A673 (cell line): ENCODE data around the gene ABO. TPM values are rescaled to one million over a fixed set of nuclear protein-coding genes. Genes with fewer than 3 reads are reported as not detected.

Experiments
- BruUV-seq: library from RNA; stranded (reverse); fragments of 400-500 nt; replicated peaks from 2 replicates; lab custom pipeline; 2021; lab: Mats Ljungman, UMichigan
- CTCF ChIA-PET: fragments of 300-600 bp; sonication (Branson Sonifier 250); formaldehyde crosslinking; loops from one replicate; lab custom pipeline; 2022; ENCODE audit warnings: antibody characterized with exemption; lab: Charles Lee
- POLR2A ChIA-PET: fragments of 300-600 bp; sonication (Branson Sonifier 250); formaldehyde crosslinking; loops from one replicate; lab custom pipeline; 2022; ENCODE audit warnings: antibody characterized with exemption; ENCODE audit not compliant: low non-redundant PET; lab: Charles Lee
- DNase-seq: peaks from one replicate; pipeline ENCODE4 v3.0.0-alpha.2; 2015; ENCODE audit warnings: low spot score
- H3K27ac ChIP-seq: fragments of 200-600 bp; sonication (generic); 2 replicates; pipeline ENCODE4 v1.5.1; 2016; ENCODE audit warnings: mixed run types, low read depth, mild to moderate bottlenecking, mixed read lengths, antibody characterized with exemption, low read length; ENCODE audit not compliant: poor library complexity, severe bottlenecking
- H3K27me3 ChIP-seq: fragments of 200-600 bp; sonication (generic); replicated peaks from 2 replicates; pipeline ENCODE4 v1.6.1; 2017; ENCODE audit warnings: mixed run types, low read depth, mild to moderate bottlenecking, mixed read lengths, antibody characterized with exemption, low read length; ENCODE audit not compliant: insufficient read depth, poor library complexity
- H3K36me3 ChIP-seq: fragments of 200-600 bp; sonication (generic); 2 replicates; pipeline ENCODE4 v1.6.1; 2016; ENCODE audit warnings: mixed run types, mild to moderate bottlenecking, mixed read lengths, antibody characterized with exemption, low read length; ENCODE audit not compliant: insufficient read depth, poor library complexity, severe bottlenecking
- H3K4me1 ChIP-seq: fragments of 200-600 bp; sonication (generic); 2 replicates; pipeline ENCODE4 v1.6.1; 2017; ENCODE audit warnings: mixed run types, mild to moderate bottlenecking, mixed read lengths, antibody characterized with exemption, low read length; ENCODE audit not compliant: insufficient read depth, poor library complexity, severe bottlenecking
- H3K4me3 ChIP-seq: fragments of 200-600 bp; sonication (generic); 2 replicates; pipeline ENCODE4 v1.5.1; 2016; ENCODE audit warnings: low read depth, mixed run types, mild to moderate bottlenecking, mixed read lengths, low read length; ENCODE audit not compliant: poor library complexity, severe bottlenecking
- H3K9me3 ChIP-seq: fragments of 200-600 bp; sonication (generic); 2 replicates; pipeline ENCODE4 v1.6.1; 2016; ENCODE audit warnings: mixed run types, low read depth, mild to moderate bottlenecking, mixed read lengths, antibody characterized with exemption, low read length; ENCODE audit not compliant: poor library complexity, severe bottlenecking
- EZH2 ChIP-seq: fragments of 200-600 bp; sonication (generic); IDR thresholded peaks from 2 replicates; pipeline ENCODE4 v1.6.1; 2017; ENCODE audit warnings: borderline replicate concordance, low read depth, mild to moderate bottlenecking, mixed read lengths, antibody characterized with exemption, low read length; ENCODE audit not compliant: poor library complexity, severe bottlenecking
- intact Hi-C: fragments of 100-400 bp; cut with micrococcal nuclease; formaldehyde crosslinking; loops from one replicate; pipeline ENCODE4 v1.10.0; 2022; ENCODE audit not compliant: unreplicated experiment
- total RNA-seq: library from RNA; stranded (reverse); gene quantifications from 2 replicates; pipeline ENCODE4 v1.2.3, GENCODE V29; 2021
- TF ChIP-seq, protein P1 (sequence below): fragments of 300-800, 200-600 bp; sonication (generic); conservative IDR thresholded peaks from 2 replicates; pipeline ENCODE4 v1.5.1; 2017; ENCODE audit warnings: low read depth, mild to moderate bottlenecking, antibody characterized with exemption, low read length, moderate library complexity, mixed read lengths

The ABO gene
- total RNA-seq, 1 experiment from 2014 or later = not detected

DNA sequence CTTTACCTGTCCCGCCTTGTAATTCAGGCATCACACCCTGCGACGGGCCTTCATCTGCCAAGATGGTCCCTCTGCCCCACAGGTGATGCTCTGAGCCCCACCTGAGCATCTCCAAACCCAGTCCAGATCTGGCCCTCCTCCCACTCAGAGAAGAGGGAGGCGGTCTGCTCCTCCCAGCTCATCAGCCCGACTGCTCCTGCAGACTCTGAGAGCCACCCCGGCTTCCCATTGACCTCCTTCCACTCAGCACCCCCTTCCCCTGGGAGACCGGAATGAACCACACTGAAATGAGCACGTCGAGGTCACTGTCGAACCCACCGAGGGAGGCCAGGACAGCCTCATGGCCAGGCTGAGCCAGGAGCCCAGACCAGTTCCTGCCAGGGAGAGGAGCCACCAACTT is 12.8 kb downstream of the ABO start:
- Histone ChIP-seq H3K4me3 (no peak overlapping the region), H3K9me3 (no peaks in the 10 kb centered on the region), H3K4me1 (no peaks in the 10 kb centered on the region), H3K36me3 (no peaks in the 10 kb centered on the region), H3K27me3 (peaks cover 32% of the 10 kb centered on the region), H3K27ac (no peak overlapping the region)
- CTCF ChIA-PET = no interaction called here
- intact Hi-C loops = no loop called here
- TF ChIP-seq, protein P1, sequence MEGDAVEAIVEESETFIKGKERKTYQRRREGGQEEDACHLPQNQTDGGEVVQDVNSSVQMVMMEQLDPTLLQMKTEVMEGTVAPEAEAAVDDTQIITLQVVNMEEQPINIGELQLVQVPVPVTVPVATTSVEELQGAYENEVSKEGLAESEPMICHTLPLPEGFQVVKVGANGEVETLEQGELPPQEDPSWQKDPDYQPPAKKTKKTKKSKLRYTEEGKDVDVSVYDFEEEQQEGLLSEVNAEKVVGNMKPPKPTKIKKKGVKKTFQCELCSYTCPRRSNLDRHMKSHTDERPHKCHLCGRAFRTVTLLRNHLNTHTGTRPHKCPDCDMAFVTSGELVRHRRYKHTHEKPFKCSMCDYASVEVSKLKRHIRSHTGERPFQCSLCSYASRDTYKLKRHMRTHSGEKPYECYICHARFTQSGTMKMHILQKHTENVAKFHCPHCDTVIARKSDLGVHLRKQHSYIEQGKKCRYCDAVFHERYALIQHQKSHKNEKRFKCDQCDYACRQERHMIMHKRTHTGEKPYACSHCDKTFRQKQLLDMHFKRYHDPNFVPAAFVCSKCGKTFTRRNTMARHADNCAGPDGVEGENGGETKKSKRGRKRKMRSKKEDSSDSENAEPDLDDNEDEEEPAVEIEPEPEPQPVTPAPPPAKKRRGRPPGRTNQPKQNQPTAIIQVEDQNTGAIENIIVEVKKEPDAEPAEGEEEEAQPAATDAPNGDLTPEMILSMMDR = no peak
- no peak for TF ChIP-seq EZH2
- no peak for DNase-seq
- no TSS peak for BruUV-seq
- POLR2A ChIA-PET = no interaction called here

DNA sequence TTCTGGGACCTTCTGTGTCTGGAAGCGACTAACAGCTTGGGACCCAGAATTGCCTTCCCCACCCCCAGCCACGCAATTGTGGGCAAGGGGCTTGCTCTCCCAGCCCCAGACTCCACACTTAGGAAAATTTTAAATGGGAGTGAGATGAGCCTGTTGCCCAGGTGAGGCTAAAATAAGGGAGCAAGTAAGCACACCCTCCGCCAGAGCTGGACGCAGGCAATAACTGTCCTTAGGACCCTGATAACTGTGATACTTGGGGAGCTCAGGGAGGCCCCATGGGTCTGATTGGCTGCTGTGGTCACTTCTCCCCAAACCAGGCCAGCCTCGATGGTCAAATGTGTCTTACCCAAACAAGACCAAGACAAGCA is 13.3 kb downstream of the ABO start:
- DNase-seq = no peak
- Histone ChIP-seq H3K27ac (no peak overlapping the region), H3K27me3 (peaks cover 30% of the 10 kb centered on the region), H3K36me3 (no peaks in the 10 kb centered on the region), H3K4me1 (no peaks in the 10 kb centered on the region), H3K9me3 (no peaks in the 10 kb centered on the region), H3K4me3 (no peak overlapping the region)
- CTCF ChIA-PET = no interaction called here
- no peak for TF ChIP-seq EZH2
- TF ChIP-seq, protein P1 = no peak
- POLR2A ChIA-PET = no interaction called here
- BruUV-seq = no TSS peak
- intact Hi-C loops = no loop called here

DNA sequence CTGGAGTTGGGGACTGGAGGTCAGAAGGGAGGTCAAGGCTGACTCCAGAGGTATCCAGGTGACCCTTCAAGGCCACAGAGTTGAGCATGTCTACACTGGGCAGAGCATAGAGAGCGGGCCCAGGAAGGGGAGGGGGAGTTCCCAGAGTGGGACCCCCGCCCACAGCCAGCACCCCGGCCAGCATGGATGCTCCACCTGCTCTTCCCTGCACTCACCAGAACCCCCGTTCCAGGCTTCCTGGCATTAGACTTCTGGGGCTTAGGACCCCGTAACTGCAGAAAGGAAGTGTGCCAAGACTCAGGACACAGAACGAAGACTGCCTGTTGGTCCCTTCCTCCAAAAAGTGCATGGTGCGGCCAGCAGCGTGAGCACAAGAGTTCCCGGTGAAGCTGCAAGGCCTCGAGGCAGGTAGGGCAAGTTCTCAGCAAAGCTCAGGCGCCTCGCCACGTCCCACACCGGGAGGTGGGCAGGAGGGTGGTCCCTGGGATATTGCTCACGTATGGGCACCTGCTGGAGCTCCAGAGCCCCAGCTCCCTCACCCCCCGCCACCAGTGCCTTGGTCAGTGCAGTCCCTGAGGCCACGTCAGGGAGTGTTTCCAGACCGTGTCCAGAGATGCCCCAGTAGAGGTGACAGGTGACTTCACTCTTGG is 13.8 kb downstream of the ABO start:
- intact Hi-C loops = no loop called here
- no TSS peak for BruUV-seq
- peaks cover 25% of the 10 kb centered on the region for H3K27me3 ChIP-seq
- no peaks in the 10 kb centered on the region for H3K4me1 ChIP-seq
- ChIA-PET CTCF (no interaction called here), POLR2A (no interaction called here)
- no peak overlapping the region for H3K4me3 ChIP-seq
- H3K9me3 ChIP-seq = no peaks in the 10 kb centered on the region
- no peaks in the 10 kb centered on the region for H3K36me3 ChIP-seq
- TF ChIP-seq EZH2 = no peak
- TF ChIP-seq, protein P1 = no peak
- no peak overlapping the region for H3K27ac ChIP-seq
- DNase-seq = no peak
